ENCODE measurements around the gene SHANK1.

DNA sequence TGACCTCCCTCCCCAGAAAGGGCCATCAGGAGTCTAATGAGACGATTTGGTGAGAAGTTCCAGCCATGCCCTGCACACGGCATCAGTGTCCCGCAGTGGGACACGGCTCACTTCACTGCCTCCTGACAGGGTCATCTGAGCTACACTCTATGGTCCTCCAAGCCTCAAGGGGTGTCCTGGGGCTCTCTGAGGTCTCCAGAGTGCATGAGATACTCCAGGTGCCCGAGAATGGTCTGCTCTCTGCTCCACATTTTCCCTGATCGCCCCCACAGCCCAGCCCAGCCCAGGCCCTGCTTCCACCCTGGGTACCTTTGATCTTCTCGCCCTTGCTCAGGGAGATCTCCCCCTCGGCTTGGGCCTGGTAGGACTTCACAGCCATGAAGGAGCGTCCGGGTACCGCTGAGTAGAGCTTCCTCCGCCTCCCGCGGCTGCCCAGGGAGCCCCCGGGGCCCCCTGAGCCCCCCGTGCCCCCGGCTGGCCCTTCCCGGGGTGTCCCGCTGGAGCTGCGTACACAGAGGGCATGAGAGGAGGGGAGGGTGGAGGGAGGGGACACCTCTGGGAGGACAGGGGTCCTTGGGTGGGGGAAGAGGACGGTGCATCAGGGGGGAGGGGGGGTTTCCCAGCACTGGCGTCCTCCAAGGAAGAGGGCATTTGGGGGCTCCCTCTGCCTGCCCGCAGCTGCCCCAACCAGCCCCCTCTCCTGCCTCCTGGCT lies 17.3 kb downstream of the SHANK1 start:
- TF ChIP-seq, protein P1, sequence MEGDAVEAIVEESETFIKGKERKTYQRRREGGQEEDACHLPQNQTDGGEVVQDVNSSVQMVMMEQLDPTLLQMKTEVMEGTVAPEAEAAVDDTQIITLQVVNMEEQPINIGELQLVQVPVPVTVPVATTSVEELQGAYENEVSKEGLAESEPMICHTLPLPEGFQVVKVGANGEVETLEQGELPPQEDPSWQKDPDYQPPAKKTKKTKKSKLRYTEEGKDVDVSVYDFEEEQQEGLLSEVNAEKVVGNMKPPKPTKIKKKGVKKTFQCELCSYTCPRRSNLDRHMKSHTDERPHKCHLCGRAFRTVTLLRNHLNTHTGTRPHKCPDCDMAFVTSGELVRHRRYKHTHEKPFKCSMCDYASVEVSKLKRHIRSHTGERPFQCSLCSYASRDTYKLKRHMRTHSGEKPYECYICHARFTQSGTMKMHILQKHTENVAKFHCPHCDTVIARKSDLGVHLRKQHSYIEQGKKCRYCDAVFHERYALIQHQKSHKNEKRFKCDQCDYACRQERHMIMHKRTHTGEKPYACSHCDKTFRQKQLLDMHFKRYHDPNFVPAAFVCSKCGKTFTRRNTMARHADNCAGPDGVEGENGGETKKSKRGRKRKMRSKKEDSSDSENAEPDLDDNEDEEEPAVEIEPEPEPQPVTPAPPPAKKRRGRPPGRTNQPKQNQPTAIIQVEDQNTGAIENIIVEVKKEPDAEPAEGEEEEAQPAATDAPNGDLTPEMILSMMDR (IDR thresholded peaks at IDR 0.05; ENCODE audit: insufficient read depth, low read length): no peak
- no peak for TF ChIP-seq POLR2AphosphoS5 (IDR thresholded peaks at IDR 0.05; ENCODE audit: low read depth)

All from HL-60 (cell line).